ENCODE measurements around the gene SOD1.
"Not testable (repeated sequence)": the region's sequence is repeated elsewhere in the genome, so short reads cannot be mapped to it uniquely, and the experiment has no call there.

SOD1 gene

GRCh38 chr21:31656199-31657095 is 3.0 kb upstream of the SOD1 start:
- DNase-seq (ENCODE audit: low read depth) = peak; percentile 17

GRCh38 chr21:31658053-31658452 is 1.4 kb upstream of the SOD1 start:
- DNase-seq (ENCODE audit: low read depth) = no peak

GRCh38 chr21:31659286-31659535 is 282 bp upstream of the SOD1 start:
- DNase-seq (ENCODE audit: low read depth) = no peak

GRCh38 chr21:31660259-31660565 is 719 bp downstream of the SOD1 start:
- DNase-seq (ENCODE audit: low read depth) = no peak

- no peak for DNase-seq (ENCODE audit: low read depth)
Measured at GRCh38 chr21:31660591-31660990, 1.1 kb downstream of the SOD1 start.

GRCh38 chr21:31663584-31664249 is 4.2 kb downstream of the SOD1 start:
- no peak for DNase-seq (ENCODE audit: low read depth)

- DNase-seq (ENCODE audit: low read depth) = no peak
Measured at GRCh38 chr21:31665397-31665796, 5.9 kb downstream of the SOD1 start.

GRCh38 chr21:31665869-31666268 is 6.4 kb downstream of the SOD1 start:
- DNase-seq (ENCODE audit: low read depth) = not testable (repeated sequence)

GRCh38 chr21:31666445-31667010 is 7.0 kb downstream of the SOD1 start:
- no peak for DNase-seq (ENCODE audit: low read depth)

- no peak for DNase-seq (ENCODE audit: low read depth)
Measured at GRCh38 chr21:31667132-31667531, 7.6 kb downstream of the SOD1 start.

GRCh38 chr21:31667639-31668038 is 8.1 kb downstream of the SOD1 start:
- no peak for DNase-seq (ENCODE audit: low read depth)

- DNase-seq (ENCODE audit: low read depth) = no peak
Measured at GRCh38 chr21:31668651-31669491, 9.4 kb downstream of the SOD1 start.

GRCh38 chr21:31670070-31670469 is 10.6 kb downstream of the SOD1 start:
- DNase-seq (ENCODE audit: low read depth) = no peak

GRCh38 chr21:31671146-31671716 is 11.7 kb downstream of the SOD1 start:
- no peak for DNase-seq (ENCODE audit: low read depth)

- no peak for DNase-seq (ENCODE audit: low read depth)
Measured at GRCh38 chr21:31671931-31672330, 12.4 kb downstream of the SOD1 start.

- no peak for DNase-seq (ENCODE audit: low read depth)
Measured at GRCh38 chr21:31673321-31673912, 13.9 kb downstream of the SOD1 start.

- no peak for DNase-seq (ENCODE audit: low read depth)
Measured at GRCh38 chr21:31675318-31675717, 15.8 kb downstream of the SOD1 start.

GRCh38 chr21:31675960-31676359 is 16.5 kb downstream of the SOD1 start:
- DNase-seq (ENCODE audit: low read depth) = no peak

- no peak for DNase-seq (ENCODE audit: low read depth)
Measured at GRCh38 chr21:31677047-31677446, 17.6 kb downstream of the SOD1 start.

- no peak for DNase-seq (ENCODE audit: low read depth)
Measured at GRCh38 chr21:31678478-31678877, 19.0 kb downstream of the SOD1 start.

- DNase-seq (ENCODE audit: low read depth) = no peak
Measured at GRCh38 chr21:31682620-31683019, 23.1 kb downstream of the SOD1 start.

GRCh38 chr21:31683029-31683428 is 23.5 kb downstream of the SOD1 start:
- no peak for DNase-seq (ENCODE audit: low read depth)
